GM23248 (cell line): ENCODE measurements around the gene NTF4. TPM values are rescaled to one million over a fixed set of nuclear protein-coding genes. Genes with fewer than 3 reads are reported as not detected.

Source experiments
- DNase-seq: peaks from one replicate; pipeline ENCODE4 v3.0.0-alpha.2; 2015
- H2AFZ ChIP-seq: fragments of 200-600 bp; sonication (generic); 2 replicates; pipeline ENCODE4 v1.6.1; 2016; ENCODE audit warnings: antibody characterized with exemption
- H3F3A ChIP-seq: fragments of 200-600 bp; sonication (generic); 2 replicates; pipeline ENCODE4 v1.6.1; 2016; ENCODE audit warnings: mild to moderate bottlenecking, antibody characterized with exemption, mixed run types; ENCODE audit not compliant: insufficient read depth
- H3K27ac ChIP-seq: fragments of 200-600 bp; sonication (generic); 2 replicates; pipeline ENCODE4 v1.5.1; 2016; ENCODE audit warnings: mild to moderate bottlenecking
- H3K27me3 ChIP-seq: fragments of 200-600 bp; sonication (generic); replicated peaks from 2 replicates; pipeline ENCODE4 v1.6.1; 2016; ENCODE audit warnings: mild to moderate bottlenecking; ENCODE audit not compliant: insufficient read depth
- H3K36me3 ChIP-seq: fragments of 200-600 bp; sonication (generic); 2 replicates; pipeline ENCODE4 v1.6.1; 2016; ENCODE audit warnings: low read depth, mild to moderate bottlenecking
- H3K4me1 ChIP-seq: fragments of 200-600 bp; sonication (generic); 2 replicates; pipeline ENCODE4 v1.6.1; 2016; ENCODE audit warnings: mild to moderate bottlenecking; ENCODE audit not compliant: insufficient read depth
- H3K4me2 ChIP-seq: fragments of 200-600 bp; sonication (generic); one replicate; pipeline ENCODE4 v1.6.1; 2016; ENCODE audit warnings: mild to moderate bottlenecking; ENCODE audit not compliant: unreplicated experiment
- H3K4me3 ChIP-seq: fragments of 200-600 bp; sonication (generic); 2 replicates; pipeline ENCODE4 v1.5.1; 2016; ENCODE audit warnings: mild to moderate bottlenecking
- H3K79me2 ChIP-seq: fragments of 200-600 bp; sonication (generic); 2 replicates; pipeline ENCODE4 v1.6.1; 2016; ENCODE audit warnings: mild to moderate bottlenecking; ENCODE audit not compliant: insufficient read depth
- H3K9ac ChIP-seq: fragments of 200-600 bp; sonication (generic); 2 replicates; pipeline ENCODE4 v1.6.1; 2016; ENCODE audit warnings: mild to moderate bottlenecking
- H3K9me2 ChIP-seq: fragments of 200-600 bp; sonication (generic); 2 replicates; pipeline ENCODE4 v1.6.1; 2016; ENCODE audit warnings: mixed run types, mild to moderate bottlenecking, moderate library complexity; ENCODE audit not compliant: insufficient read depth
- H3K9me3 ChIP-seq: fragments of 200-600 bp; sonication (generic); one replicate; pipeline ENCODE4 v1.6.1; 2017; ENCODE audit warnings: low read depth
- H4K20me1 ChIP-seq: fragments of 200-600 bp; sonication (generic); 2 replicates; pipeline ENCODE4 v1.6.0; 2016; ENCODE audit not compliant: insufficient read depth
- EZH2 ChIP-seq: fragments of 200-600 bp; sonication (generic); IDR thresholded peaks from 2 replicates; pipeline ENCODE4 v1.6.1; 2018; ENCODE audit warnings: antibody characterized with exemption, mild to moderate bottlenecking; ENCODE audit not compliant: insufficient read depth, poor library complexity, severe bottlenecking
- EZH2phosphoT487 ChIP-seq: fragments of 200-600 bp; sonication (generic); IDR thresholded peaks from 2 replicates; pipeline ENCODE4 v1.6.1; 2018; ENCODE audit warnings: antibody characterized with exemption, moderate library complexity, mild to moderate bottlenecking, low read depth; ENCODE audit not compliant: insufficient read depth
- WGBS, 2 experiments: methylation state at CpG; one replicate each; pipeline ENCODE4 v1.1.6; 2015 to 2017; ENCODE audit warnings: low lambda C conversion rate in 2 of 2, low coverage in 1 of 2; ENCODE audit errors: missing lambda C conversion rate in 2 of 2; 5-methylcytosine and 5-hydroxymethylcytosine counted together
- in situ Hi-C: fragments of 300-500 bp; cut with MboI; formaldehyde crosslinking; loops from 2 replicates; pipeline ENCODE4 v1.15.0; 2020
- polyA plus RNA-seq: library from polyadenylated mRNA; unstranded; fragments of >200 nt; fragmentation: Nextera tagmentation; extraction: Ambion mirVana; gene quantifications from 2 replicates; pipeline ENCODE4 v1.2.1, GENCODE V29; 2016
- total RNA-seq: library from RNA; depleted of rRNA; stranded (reverse); fragments of >200 nt; shearing (Covaris generic); gene quantifications from 2 replicates; pipeline ENCODE4 v1.2.3, GENCODE V29; 2014

The NTF4 gene
- total and polyA plus RNA-seq, 2 experiments from 2014 or later = 0.51 TPM; not detected in 1

- DNase-seq = peak; percentile 79
- 0 to 2% methylated on average over 3 of the region's 3 CpGs for WGBS, 2 experiments
- no peak for TF ChIP-seq EZH2phosphoT487
- TF ChIP-seq EZH2 = no peak
- H3K27me3 ChIP-seq = no peaks in the 10 kb centered on the region
- peaks cover 46% of the 10 kb centered on the region for H3F3A ChIP-seq
- H4K20me1 ChIP-seq = no peaks in the 10 kb centered on the region; the same call in 1 of the 2 replicates
- in situ Hi-C loops = no loop called here
- no peaks in the 10 kb centered on the region for H3K79me2 ChIP-seq
- peak overlapping the region; percentile 41; the same call in 1 of the 2 replicates for H3K9ac ChIP-seq
- H2AFZ ChIP-seq = no peak overlapping the region
- no peak overlapping the region for H3K4me2 ChIP-seq
- no peak overlapping the region for H3K4me3 ChIP-seq
- H3K36me3 ChIP-seq = peaks cover 18% of the 10 kb centered on the region; the same call in 1 of the 2 replicates
- peak overlapping the region; percentile 55 for H3K27ac ChIP-seq
- no peaks in the 10 kb centered on the region for H3K9me2 ChIP-seq
- no peaks in the 10 kb centered on the region for H3K9me3 ChIP-seq
- peaks cover 13% of the 10 kb centered on the region for H3K4me1 ChIP-seq
These were observed 45.9 kb upstream of the NTF4 start for GRCh38 chr19:49110567-49110966.

- H3K9me3 ChIP-seq = no peaks in the 10 kb centered on the region
- H3K36me3 ChIP-seq = peaks cover 24% of the 10 kb centered on the region; the same call in 1 of the 2 replicates
- H3K27me3 ChIP-seq = no peaks in the 10 kb centered on the region
- WGBS, 2 experiments = 95 to 96% methylated on average over 8 of the region's 8 CpGs
- no peak for TF ChIP-seq EZH2phosphoT487
- TF ChIP-seq EZH2 = no peak
- DNase-seq = no peak
- H4K20me1 ChIP-seq = no peaks in the 10 kb centered on the region; the same call in 1 of the 2 replicates
- H3K4me2 ChIP-seq = no peak overlapping the region
- in situ Hi-C loops = no loop called here
- no peak overlapping the region for H2AFZ ChIP-seq
- H3F3A ChIP-seq = peaks cover 47% of the 10 kb centered on the region
- 0 out of 2 replicates have a peak overlapping the region, but pooled peaks have one; percentile 41 for H3K9ac ChIP-seq
- peak overlapping the region; percentile 55 for H3K27ac ChIP-seq
- peaks cover 13% of the 10 kb centered on the region for H3K4me1 ChIP-seq
- no peak overlapping the region for H3K4me3 ChIP-seq
- H3K79me2 ChIP-seq = peaks cover 5% of the 10 kb centered on the region; the same call in 1 of the 2 replicates
- H3K9me2 ChIP-seq = no peaks in the 10 kb centered on the region
These were observed 45.1 kb upstream of the NTF4 start for GRCh38 chr19:49109569-49110233.

- Histone ChIP-seq H3K79me2 (peaks cover 5% of the 10 kb centered on the region; the same call in 1 of the 2 replicates), H3K9me2 (no peaks in the 10 kb centered on the region), H3K27me3 (no peaks in the 10 kb centered on the region), H3K9me3 (no peaks in the 10 kb centered on the region), H3F3A (peaks cover 47% of the 10 kb centered on the region), H3K4me2 (no peak overlapping the region), H4K20me1 (no peaks in the 10 kb centered on the region; the same call in 1 of the 2 replicates), H3K9ac (no peak overlapping the region), H2AFZ (no peak overlapping the region), H3K4me1 (peaks cover 13% of the 10 kb centered on the region), H3K36me3 (peaks cover 26% of the 10 kb centered on the region; the same call in 1 of the 2 replicates), H3K27ac (no peak overlapping the region), H3K4me3 (no peak overlapping the region)
- in situ Hi-C loops = no loop called here
- WGBS, 2 experiments = 78 to 79% methylated on average over 5 of the region's 5 CpGs
- no peak for TF ChIP-seq EZH2
- no peak for TF ChIP-seq EZH2phosphoT487
- DNase-seq = no peak
These were observed 44.4 kb upstream of the NTF4 start for GRCh38 chr19:49109051-49109450.

GRCh38 chr19:49107625-49108459 lies 43.2 kb upstream of the NTF4 start:
- H3K9me2 ChIP-seq = no peaks in the 10 kb centered on the region
- no peaks in the 10 kb centered on the region for H3K27me3 ChIP-seq
- no peak overlapping the region for H2AFZ ChIP-seq
- peaks cover 47% of the 10 kb centered on the region for H3F3A ChIP-seq
- no peak overlapping the region for H3K9ac ChIP-seq
- H3K27ac ChIP-seq = no peak overlapping the region
- in situ Hi-C loops = no loop called here
- DNase-seq = no peak
- H3K4me3 ChIP-seq = no peak overlapping the region
- no peaks in the 10 kb centered on the region for H3K9me3 ChIP-seq
- 93 to 95% methylated on average over 20 to 93 of the region's 93 CpGs for WGBS, 2 experiments
- H3K36me3 ChIP-seq = peaks cover 28% of the 10 kb centered on the region; the same call in 1 of the 2 replicates
- H4K20me1 ChIP-seq = no peaks in the 10 kb centered on the region; the same call in 1 of the 2 replicates
- H3K79me2 ChIP-seq = peaks cover 5% of the 10 kb centered on the region; the same call in 1 of the 2 replicates
- H3K4me2 ChIP-seq = no peak overlapping the region
- TF ChIP-seq EZH2phosphoT487 = no peak
- TF ChIP-seq EZH2 = no peak
- H3K4me1 ChIP-seq = peaks cover 13% of the 10 kb centered on the region
